T-helper 2 cell treated with Interferon-gamma antibody and Interleukin-4, amounts not matched to agents 100 ng/mL and 5 ng/mL, for 36 hours (primary cell): ENCODE data around the gene STAC. TPM values are rescaled to one million over a fixed set of nuclear protein-coding genes. Genes with fewer than 3 reads are reported as not detected.
"Not testable (repeated sequence)": the region's sequence is repeated elsewhere in the genome, so short reads cannot be mapped to it uniquely, and the experiment has no call there.

ENCODE experiments used
- intact Hi-C: fragments of 100-400 bp; cut with micrococcal nuclease; formaldehyde crosslinking; loops from one replicate; pipeline ENCODE4 v1.15.1; 2023
- total RNA-seq: library from RNA; stranded (reverse); gene quantifications from 2 replicates; pipeline ENCODE4 v1.2.3, GENCODE V29; 2022

The STAC gene
- total RNA-seq, 1 donor from 2014 or later = not detected

DNA sequence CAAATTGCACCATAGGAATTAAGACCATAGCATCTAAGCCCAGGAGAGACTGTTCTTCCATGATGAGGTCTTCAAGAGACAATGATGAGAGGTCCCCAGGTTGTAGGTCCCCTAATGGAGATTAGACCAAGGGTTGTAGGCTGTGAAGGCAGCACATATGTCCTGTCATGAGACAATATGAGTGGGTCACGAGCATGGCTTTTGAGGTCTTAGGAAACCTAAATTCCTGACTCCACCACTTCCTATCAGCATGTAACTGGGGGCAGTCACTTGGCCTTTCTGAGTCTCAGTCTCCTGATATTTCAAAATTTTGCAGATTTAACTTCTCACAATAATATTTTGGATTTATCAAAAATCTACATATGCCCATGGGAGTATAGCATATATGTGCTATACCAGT lies 31.3 kb downstream of the STAC start:
- intact Hi-C loops = no loop called here

DNA sequence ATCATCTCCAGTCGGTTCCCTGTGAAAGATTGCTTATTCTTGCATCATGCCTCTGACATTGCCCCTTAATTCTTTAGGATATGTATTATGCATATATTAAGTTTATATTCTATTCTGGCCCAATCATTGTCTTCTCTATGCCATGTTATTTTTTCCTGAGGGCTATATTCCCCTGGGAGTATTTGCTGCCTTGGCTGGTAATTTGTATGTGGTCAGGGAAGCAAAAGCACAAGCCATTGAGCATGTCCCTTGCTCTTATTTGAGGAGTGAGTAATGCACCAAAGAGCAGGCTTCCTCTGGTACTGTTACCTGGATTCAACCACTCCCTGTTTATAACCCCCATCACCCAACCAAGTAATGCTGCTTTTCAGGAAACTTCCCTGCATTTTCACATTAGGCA lies 36.3 kb downstream of the STAC start:
- intact Hi-C loops = no loop called here

DNA sequence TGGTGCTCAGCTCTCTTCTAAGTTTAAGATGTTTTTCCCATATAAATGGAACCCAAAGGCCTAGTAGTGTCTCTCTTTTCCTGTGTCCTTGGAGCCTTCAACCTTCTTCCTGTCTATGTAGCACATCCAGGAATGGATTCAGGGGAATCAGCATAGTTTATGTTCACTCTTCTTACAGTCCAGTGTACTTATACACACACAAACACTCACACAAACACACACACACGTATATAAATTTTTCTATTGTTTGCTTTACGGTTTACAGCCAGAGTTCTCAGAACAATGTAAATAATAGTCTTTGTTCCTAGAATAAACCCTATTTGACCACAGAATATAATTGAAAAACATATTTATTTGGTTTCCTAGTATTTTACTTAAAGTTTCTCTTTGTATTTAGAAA lies 36.9 kb downstream of the STAC start:
- intact Hi-C loops = no loop called here

DNA sequence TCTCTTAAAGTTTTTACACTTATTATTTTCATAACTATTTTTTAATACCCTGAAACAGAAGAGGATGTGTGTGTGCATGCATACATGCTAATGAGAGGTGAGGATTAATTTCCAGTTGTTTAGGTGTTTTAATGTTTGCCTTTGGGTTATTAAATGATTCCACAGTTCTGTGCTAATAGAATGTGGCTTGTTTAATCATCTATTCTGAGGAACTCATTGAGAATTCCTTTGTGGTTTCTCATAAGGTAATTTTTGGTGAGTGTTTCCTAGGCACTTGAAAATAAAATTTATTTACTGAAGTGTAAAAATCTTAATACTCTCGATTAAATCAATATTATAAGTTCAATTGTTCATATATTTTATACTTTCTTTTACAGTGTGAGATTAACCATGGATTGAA lies 38.0 kb downstream of the STAC start:
- intact Hi-C loops = no loop called here

DNA sequence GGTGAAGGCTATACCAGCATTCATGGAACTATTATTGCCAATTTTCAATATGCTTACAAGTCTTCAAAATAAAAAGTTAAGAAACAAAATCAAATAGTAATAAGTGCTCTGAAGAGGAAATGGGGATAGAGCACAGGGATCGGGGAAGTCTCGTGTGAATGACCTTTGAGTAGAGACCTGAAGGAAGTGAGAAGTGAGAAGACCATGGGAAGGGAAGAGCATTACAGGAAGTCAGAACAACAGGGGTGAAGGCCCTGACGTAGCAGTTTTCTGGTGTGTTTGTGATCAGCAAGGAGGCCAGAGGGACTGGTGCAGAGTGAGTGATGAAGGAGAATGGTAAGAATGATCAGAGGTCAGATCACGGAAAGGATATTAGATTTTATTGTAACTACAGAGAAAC lies 48.1 kb downstream of the STAC start:
- intact Hi-C loops = no loop called here

DNA sequence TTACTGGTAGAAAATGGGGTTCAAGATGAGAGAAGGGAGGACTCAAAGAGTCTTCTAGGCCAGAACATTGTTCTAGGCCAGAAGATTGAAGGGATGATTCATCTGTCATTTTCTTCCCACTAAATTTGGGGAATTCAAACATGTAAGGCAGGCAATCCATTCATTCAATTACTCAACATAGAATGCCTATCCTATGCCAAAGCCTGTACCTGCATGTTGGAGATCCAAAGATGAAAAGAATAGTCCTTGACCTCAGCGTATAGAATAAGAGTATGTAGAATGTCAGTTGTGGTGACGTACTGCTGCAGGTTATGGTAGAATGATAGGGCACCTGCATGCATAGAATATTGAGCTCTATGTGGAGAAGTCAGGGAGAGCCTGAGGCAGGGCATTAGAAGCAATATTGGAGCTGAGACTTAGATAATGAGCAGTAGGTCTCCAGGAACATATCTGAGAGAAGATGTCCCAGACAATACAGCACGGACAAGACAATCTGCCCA lies 49.7 kb downstream of the STAC start:
- intact Hi-C loops = no loop called here

DNA sequence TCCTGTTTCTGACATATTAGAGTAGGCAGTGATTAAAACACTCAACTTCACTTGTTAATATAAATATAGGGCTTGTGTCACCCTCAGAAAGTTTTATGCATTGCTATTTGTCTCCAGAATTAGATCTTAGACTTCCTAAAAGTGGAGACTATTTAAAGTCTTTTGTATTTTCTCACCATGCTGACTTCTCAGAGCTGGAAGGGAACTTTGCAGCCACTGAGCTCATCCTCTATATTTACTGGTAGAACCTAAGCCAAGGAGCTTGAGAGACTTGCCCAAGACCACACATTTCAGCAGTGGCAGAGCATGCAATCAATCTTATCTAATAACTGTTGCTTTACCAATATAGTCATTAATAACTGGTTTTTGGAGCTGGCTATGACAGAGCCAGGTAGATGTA lies 53.2 kb downstream of the STAC start:
- intact Hi-C loops = no loop called here

DNA sequence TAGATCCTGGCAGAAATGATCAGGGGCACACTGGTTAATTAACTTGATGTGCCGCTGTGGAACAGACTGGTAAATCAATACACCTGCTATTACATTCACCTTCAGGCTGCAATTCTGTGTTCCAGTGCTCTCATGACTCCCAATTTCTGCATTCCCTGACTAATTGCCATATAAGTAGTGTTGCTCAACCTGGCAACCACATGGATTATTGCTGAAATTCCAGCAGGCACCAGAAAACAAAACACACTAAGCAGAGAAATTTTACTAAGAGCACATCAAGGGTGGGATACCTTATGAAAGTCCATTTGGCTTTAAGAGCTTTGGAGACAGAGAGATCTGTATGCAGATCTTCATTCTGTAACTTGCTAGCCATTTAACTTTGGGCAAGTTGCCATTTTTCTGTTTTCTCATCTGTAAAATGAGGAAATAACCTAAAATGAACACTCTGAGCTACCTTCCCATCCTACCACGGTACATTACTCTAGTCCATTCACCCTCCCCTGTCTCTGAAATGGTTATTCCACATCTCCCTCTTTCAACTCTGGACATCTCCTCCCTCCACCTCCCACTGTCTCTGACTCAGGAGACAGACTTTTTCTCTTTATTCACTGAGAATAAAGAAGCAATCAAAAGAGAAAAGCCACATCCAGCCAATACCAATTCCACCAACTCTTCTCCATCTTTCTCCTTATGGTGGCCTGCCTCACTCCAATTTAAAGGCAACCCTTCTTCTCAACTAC lies 54.6 kb downstream of the STAC start:
- intact Hi-C loops = no loop called here

DNA sequence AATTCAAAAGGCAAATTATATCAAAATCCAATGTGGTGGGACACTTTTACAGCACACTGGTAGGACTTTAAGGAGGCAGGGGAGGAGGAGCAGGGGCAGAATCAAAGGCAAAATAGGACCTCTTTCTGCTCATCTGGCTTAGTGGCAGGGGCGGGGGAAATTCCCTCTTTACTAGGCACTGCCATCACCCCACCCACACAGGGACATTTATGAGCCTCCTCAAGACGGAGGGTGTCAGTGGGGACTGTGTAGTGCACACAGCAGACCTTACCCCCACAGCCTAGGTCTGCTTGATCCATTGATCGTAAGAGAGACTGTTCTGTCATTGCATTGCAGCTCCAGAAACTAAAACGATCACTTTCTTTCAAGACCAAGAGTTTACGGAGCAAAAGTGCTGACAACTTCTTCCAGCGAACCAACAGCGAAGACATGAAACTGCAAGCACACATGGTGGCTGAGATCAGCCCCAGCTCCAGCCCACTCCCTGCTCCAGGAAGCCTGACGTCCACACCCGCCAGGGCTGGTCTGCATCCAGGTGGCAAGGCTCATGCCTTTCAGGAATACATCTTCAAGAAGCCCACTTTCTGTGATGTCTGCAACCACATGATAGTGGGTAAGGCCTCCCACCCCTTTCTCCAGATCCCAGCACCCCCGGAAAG lies 62.9 kb downstream of the STAC start:
- intact Hi-C loops = no loop called here

DNA sequence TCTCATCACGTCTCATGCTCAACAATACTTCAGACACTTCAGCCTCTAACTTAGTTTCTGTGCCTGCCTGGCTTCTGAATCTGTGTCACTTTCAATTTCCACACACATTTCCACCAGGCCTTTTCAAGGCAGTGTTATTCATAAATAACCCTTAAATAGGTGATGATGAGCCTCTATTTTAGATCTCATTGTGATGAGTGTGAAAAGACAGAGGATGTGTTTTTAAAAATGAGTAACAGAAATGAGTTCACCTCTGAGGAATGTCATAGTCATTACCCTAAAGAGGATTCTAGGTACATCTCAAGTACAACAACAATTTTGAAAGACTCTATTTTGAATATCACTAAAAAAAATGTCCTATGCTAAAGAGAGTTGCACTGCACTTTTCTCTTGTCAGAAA lies 64.6 kb downstream of the STAC start:
- intact Hi-C loops = no loop called here

DNA sequence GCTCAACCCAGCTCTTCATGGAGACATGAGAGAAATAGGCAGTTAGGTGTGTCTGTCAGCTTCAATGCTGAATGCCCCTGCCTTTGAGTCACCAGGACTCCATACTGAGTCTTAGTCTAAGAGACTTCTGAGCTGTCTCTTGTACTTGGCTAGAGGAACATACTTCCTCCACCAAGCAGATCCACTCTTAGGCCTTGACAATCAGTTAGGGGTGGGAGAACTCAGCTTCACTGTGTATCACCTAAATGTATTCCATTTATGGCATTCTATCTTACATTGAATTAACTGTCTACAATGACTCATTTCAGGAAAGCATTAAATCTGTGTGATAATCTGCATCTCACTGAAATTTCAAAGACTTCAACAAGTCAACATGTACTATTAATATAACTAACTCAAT lies 66.0 kb downstream of the STAC start:
- intact Hi-C loops = no loop called here

DNA sequence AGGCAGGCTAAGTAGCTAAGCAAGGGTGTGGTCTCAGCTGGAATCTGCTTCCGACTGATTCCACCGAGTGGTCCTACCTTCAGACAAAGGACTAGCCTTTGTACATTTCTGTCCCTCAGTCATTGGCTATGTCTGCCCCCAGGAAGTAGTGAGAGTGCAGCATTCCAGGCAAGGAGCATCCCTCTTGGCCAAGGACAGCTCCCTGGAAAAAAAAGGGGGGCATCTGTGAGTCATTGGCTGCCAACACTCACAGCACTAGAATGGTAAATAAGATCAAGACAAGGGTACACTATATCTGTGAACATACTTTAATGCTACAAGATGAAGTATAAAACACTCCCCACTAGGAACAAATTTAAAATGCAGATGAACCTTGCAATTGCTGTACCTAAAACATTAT lies 66.8 kb downstream of the STAC start:
- intact Hi-C loops = no loop called here

DNA sequence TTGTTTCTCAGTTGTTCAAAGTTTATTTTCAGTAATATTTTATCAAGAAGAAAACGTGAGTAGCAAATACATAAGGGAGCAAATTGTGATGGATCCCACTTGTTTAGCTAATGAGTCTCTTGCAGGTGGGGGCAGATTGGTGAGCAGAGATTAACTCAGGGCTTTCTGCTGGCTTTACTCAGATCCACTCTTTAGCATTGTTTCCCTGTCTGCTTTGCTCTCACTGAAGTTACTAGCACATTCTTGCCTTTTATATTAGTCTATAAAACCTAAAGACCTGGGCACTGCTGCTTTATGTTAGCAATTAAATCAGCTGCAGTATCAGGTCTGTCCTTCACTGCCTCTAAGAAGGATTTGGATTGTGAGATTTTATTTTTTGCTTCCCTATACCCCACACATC lies 71.5 kb downstream of the STAC start:
- intact Hi-C loops = no loop called here

DNA sequence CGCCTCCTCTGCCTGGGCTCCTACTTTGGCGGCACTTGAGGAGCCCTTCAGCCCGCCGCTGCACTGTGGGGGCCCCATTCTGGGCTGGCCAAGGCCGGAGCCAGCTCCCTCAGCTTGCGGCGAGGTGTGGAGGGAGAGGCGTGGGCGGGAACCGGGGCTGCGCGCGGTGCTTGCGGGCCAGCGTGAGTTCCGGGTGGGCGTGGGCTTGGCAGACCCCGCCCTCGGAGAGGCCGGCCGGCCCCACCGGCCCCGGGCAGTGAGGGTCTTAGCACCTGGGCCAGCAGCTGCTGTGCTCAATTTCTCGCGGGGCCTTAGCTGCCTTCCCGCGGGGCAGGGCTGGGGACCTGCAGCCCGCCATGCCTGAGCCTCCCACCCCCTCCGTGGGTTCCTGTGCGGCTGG lies 72.9 kb downstream of the STAC start:
- intact Hi-C loops = not testable (repeated sequence)

DNA sequence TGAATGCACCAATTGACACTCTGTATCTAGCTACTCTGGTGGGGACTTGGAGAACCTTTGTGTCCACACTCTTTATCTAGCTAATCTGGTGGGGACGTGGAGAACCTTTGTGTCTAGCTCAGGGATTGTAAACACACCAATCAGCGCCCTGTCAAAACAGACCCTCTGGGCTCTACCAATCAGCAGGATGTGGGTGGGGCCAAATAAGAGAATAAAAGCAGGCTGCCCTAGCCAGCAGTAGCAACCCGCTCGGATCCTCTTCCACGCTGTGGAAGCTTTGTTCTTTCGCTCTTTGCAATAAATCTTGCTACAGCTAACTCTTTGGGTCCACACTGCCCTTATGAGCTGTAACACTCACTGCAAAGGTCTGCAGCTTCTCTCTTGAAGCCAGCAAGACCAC lies 73.6 kb downstream of the STAC start:
- intact Hi-C loops = not testable (repeated sequence)

DNA sequence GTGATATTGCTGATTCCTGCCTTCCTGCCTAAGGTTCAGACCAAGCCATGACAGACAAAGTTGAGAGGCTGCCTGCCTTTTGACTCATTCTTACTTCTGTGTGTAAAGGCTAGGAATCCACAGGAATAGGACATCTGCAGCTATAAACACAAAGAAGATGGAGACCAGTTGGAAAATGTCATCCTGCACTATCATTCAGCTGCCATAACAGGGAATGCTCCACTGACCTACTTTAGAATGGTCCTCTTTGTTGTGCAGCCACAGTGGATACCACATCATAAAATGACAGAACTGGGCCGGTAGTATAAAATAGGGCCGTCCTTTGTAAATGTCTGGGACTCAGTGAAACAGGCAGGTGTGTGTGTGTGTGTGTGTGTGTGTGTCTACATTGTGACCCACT lies 75.1 kb downstream of the STAC start:
- intact Hi-C loops = no loop called here

DNA sequence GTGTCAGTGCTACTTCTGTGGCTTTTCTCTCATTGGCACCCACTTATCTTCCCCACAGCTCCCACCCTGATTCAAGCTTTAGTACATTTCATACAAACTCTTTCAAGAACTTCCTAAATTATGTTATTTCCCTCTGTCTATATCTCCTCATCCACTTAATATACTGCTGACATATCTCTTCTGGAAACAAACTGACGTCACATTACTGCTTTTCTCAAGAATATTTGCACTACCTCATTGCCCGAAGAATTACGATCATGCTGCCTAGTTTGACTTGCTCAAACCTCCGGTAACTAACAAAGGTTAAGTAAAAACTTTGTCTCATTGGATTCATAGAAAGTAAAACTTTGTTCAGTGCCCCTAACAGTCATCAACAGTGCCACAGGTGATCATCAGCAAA lies 76.5 kb downstream of the STAC start:
- intact Hi-C loops = no loop called here

DNA sequence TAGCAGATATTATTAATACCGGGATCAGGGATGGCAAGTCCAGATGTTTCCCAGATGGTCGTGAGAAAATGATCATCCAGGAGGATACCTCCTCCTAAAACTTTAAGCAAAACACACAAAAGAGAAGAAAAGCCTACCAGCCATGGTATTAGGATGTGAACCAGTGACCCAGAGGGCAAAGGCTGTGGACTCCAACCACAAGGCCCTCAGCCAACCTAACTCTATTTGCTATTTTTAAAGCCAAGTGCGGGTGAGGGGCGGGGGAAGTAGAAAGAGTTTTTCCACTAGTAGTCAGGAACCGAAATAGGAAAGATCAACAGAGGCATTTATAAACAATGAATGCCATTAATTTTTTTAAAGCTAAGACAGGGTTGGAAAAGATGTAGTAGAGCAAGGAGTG lies 77.4 kb downstream of the STAC start:
- intact Hi-C loops = no loop called here

DNA sequence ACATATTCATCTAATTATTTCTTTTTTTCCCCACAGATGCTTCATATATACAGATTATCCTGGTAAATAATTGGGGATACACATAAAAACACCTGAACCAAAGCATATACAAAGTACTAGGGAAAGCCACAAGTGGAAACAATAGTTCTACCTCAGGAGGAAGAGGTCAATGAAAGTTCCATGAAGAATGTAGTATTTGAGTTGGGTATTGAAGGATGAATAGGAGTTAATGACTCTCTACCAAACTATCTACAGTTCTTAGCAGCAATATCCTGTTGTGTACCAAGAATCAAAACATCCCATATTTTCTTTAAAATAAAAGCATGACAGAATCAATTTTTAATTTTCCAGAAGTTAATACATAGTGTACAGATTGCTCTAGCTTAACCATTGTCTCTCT lies 78.9 kb downstream of the STAC start:
- intact Hi-C loops = no loop called here

DNA sequence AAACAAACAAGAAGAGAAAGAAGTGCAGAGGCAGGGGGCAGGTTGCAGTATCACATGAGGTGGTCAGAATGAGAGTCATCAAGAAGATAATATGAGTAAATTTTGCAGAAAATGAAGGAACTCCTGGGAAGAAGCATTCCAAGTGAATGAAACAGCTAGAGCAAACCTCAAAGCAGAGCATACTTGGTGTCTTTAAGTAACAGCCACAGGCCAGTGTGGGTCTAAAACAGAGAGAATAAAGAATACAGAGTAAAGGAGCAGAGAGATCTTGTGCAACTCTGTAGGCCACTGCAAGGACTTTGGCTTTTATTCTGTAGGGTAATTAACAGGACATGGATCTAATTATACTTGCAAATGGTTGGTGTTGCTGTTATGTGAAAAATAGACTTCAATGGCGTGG lies 81.3 kb downstream of the STAC start:
- intact Hi-C loops = no loop called here

DNA sequence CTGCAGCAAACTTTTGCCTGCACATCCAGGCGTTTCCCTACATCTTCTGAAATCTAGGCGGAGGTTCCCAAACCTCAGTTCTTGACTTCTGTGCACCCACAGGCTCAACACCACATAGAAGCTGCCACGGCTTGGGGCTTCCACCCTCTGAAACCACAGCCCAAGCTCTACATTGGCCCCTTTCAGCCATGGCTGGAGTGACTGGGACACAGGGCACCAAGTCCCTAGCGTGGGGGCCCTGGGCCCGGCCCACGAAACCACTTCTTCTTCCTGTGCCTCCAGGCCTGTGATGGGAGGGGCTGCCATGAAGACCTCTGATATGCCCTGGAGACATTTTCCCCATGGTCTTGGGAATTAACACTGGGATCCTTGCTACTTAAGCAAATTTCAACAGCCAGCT lies 91.7 kb downstream of the STAC start:
- intact Hi-C loops = not testable (repeated sequence)

DNA sequence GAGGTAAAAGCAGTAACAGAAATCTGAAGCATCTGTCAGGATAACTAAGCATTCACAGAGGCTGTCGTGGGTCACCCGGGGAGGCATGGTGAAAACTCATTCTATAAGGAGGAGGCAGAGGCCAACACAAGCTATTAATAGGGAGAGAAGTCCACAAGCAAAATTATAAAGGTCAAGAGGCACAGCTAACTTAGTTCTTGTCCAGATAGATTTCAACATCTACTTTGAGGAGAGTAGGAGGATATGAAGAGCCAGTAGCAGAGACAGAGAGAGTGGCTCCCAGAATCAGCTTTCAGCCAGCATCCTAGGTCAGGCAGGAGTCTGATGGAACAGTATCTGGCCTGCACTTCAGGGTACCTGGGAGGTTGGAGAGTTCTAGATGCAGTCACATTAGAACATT lies 95.3 kb downstream of the STAC start:
- intact Hi-C loops = no loop called here

DNA sequence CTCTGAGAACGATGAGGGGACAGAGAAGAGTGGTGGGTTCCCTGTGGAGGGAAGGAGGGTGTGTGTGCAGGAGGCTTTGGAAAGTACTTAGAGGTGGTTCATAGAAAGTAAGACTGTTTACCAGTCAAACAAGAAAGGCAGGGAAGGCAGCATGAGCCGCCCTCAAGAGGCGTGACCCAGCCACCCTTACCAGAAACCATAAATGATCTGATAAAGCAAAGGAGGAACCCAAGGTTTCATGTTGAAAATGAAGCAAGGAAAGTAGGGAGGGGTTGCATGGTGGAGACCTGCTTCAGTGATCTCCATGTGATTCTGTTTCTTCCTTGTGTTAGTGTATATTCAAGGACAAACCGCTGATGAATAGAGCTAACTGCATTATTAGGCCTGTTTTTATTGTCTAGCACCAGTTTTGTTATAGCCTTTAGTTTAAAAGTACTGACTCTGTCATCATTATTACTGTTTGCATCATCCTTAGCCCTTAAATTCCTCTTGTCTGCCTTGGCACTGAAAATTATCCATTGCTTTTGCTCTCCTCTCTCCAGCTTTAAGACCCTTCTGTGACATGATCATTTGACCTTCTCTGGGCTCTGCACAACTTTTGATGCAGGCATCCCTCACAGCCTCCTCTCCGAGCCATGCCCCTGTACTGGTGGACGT lies 96.1 kb downstream of the STAC start:
- intact Hi-C loops = no loop called here
